Measurements from ENCODE around the gene AMOTL2.

- TF ChIP-seq EP300 (IDR thresholded peaks at IDR 0.05) (no peak), POLR2A (IDR thresholded peaks at IDR 0.05) (no peak), POLR2AphosphoS5 (IDR thresholded peaks at IDR 0.05) (no peak), CTCF (IDR thresholded peaks at IDR 0.05) (no peak)
These were observed 10.9 kb downstream of the AMOTL2 start for GRCh38 chr3:134363381-134363755.

Data from gastroesophageal sphincter (tissue), 3 donors.